Endothelial cell of umbilical vein (primary cell): ENCODE results near the gene SLC22A23. TPM values are rescaled to one million over a fixed set of nuclear protein-coding genes. Genes with fewer than 3 reads are reported as not detected.

Source experiments
- BruUV-seq: library from RNA; stranded (reverse); fragments of 400-500 nt; replicated peaks from 2 replicates; lab custom pipeline; 2021; lab: Mats Ljungman, UMichigan
- CTCF ChIA-PET: fragments of 300-600, 350-600 bp; sonication (Branson Sonifier 250); formaldehyde crosslinking; loops from one replicate; lab custom pipeline; 2021; ENCODE audit warnings: antibody characterized with exemption, inconsistent platforms; lab: Charles Lee
- POLR2A ChIA-PET: fragments of 300-600, 350-600 bp; sonication (Branson Sonifier 250); formaldehyde crosslinking; loops from one replicate; lab custom pipeline; 2021; ENCODE audit warnings: antibody characterized with exemption, inconsistent platforms; lab: Charles Lee
- DNase-seq: peaks from one replicate; pipeline ENCODE4 v3.0.0-alpha.2; 2011; ENCODE audit warnings: low read depth, low spot score
- FAIRE-seq: peaks from 2 replicates; lab custom pipeline; 2011; peaks lifted over from hg19 to GRCh38; lab: Jason Lieb, UNC
- H2AFZ ChIP-seq: 2 replicates; pipeline ENCODE4 v1.6.0; 2012; ENCODE audit warnings: low read depth, low read length, control low read depth, inconsistent platforms
- H3K27ac ChIP-seq: 2 replicates; pipeline ENCODE4 v1.5.1; 2011; ENCODE audit warnings: low read depth, mild to moderate bottlenecking, control low read depth, low read length, moderate library complexity; ENCODE audit not compliant: insufficient read depth
- H3K27me3 ChIP-seq, 2 experiments: 2 replicates each; pipeline versions ENCODE4 v1.6.0 to v1.6.1; 2011; ENCODE audit warnings: low read length in 2 of 2, mixed read lengths in 1 of 2; ENCODE audit not compliant: control insufficient read depth in 2 of 2, insufficient read depth in 2 of 2
- H3K36me3 ChIP-seq, 2 experiments: 2 replicates in 1 of 2; 3 replicates in 1 of 2; pipeline ENCODE4 v1.5.1; 2011; ENCODE audit warnings: low read length in 2 of 2, mild to moderate bottlenecking in 1 of 2, moderate library complexity in 1 of 2; ENCODE audit not compliant: control insufficient read depth in 2 of 2, insufficient read depth in 2 of 2; ENCODE audit errors: extremely low read depth in 1 of 2
- H3K4me1 ChIP-seq: 3 replicates; pipeline ENCODE4 v1.5.1; 2011; ENCODE audit warnings: mild to moderate bottlenecking, low read length; ENCODE audit not compliant: control insufficient read depth, insufficient read depth; ENCODE audit errors: extremely low read depth
- H3K4me2 ChIP-seq: 2 replicates; pipeline ENCODE4 v1.6.1; 2011; ENCODE audit warnings: low read length, control low read depth, mixed read lengths; ENCODE audit not compliant: insufficient read depth
- H3K4me3 ChIP-seq, 3 experiments: fragments of 200-600 bp in 1 of 3; sonication (generic), shearing (Covaris generic) in 1 of 3; replicated peaks in 1 of 3; 2 replicates each; pipeline ENCODE4 v1.5.1; 2011 to 2016; ENCODE audit warnings: control low read depth in 3 of 3, low read length in 3 of 3, mild to moderate bottlenecking in 2 of 3, inconsistent platforms in 1 of 3, low read depth in 1 of 3, moderate library complexity in 1 of 3; ENCODE audit not compliant: insufficient read depth in 1 of 3
- H3K79me2 ChIP-seq: 2 replicates; pipeline ENCODE4 v1.6.0; 2012; ENCODE audit warnings: low read length, inconsistent platforms; ENCODE audit not compliant: control insufficient read depth, insufficient read depth
- H3K9ac ChIP-seq: replicated peaks from 2 replicates; pipeline ENCODE3; 2011; ENCODE audit warnings: low read length, control low read depth; ENCODE audit not compliant: insufficient read depth; ENCODE audit errors: extremely low read depth
- H3K9me1 ChIP-seq: replicated peaks from 3 replicates; pipeline ENCODE4 v1.6.0; 2011; ENCODE audit warnings: mild to moderate bottlenecking, low read length; ENCODE audit not compliant: control insufficient read depth, insufficient read depth; ENCODE audit errors: extremely low read depth
- H3K9me3 ChIP-seq: replicated peaks from 2 replicates; pipeline ENCODE4 v1.5.1; 2012; ENCODE audit warnings: low read length, inconsistent platforms; ENCODE audit not compliant: control insufficient read depth, insufficient read depth
- H4K20me1 ChIP-seq: replicated peaks from 2 replicates; pipeline ENCODE3; 2011; ENCODE audit warnings: mild to moderate bottlenecking, low read length; ENCODE audit not compliant: control insufficient read depth, insufficient read depth; ENCODE audit errors: extremely low read depth
- CTCF ChIP-seq, 2 donors: IDR thresholded peaks; 1 replicate in 1 of 2; 2 replicates in 1 of 2; pipeline ENCODE4 v1.5.1; 2011; ENCODE audit warnings: low read length in 2 of 2, mild to moderate bottlenecking in 2 of 2, moderate library complexity in 2 of 2, control low read depth in 1 of 2, inconsistent platforms in 1 of 2, low read depth in 1 of 2; ENCODE audit not compliant: insufficient read depth in 1 of 2; ENCODE audit errors: extremely low read depth in 1 of 2
- EZH2 ChIP-seq: IDR thresholded peaks from 2 replicates; pipeline ENCODE4 v1.6.1; 2012; ENCODE audit warnings: borderline replicate concordance, low read depth, mild to moderate bottlenecking, moderate library complexity, low read length, inconsistent platforms; ENCODE audit not compliant: severe bottlenecking
- FOS ChIP-seq: IDR thresholded peaks from 2 replicates; pipeline ENCODE4 v1.6.1; 2011; ENCODE audit warnings: mild to moderate bottlenecking, low read length, moderate library complexity, borderline replicate concordance; ENCODE audit not compliant: insufficient read depth
- GATA2 ChIP-seq: IDR thresholded peaks from 2 replicates; pipeline ENCODE4 v1.7.0; 2011; ENCODE audit warnings: low read depth, mild to moderate bottlenecking, moderate library complexity, mixed read lengths, low read length; ENCODE audit not compliant: insufficient read length, insufficient read depth
- JUN ChIP-seq: IDR thresholded peaks from 2 replicates; pipeline ENCODE4 v1.6.1; 2011; ENCODE audit warnings: borderline replicate concordance, low read depth; ENCODE audit not compliant: insufficient read length, insufficient read depth
- MYC ChIP-seq: IDR thresholded peaks from one replicate; pipeline ENCODE4 v1.6.1; 2011; ENCODE audit warnings: mild to moderate bottlenecking, low read depth, low read length
- POLR2A ChIP-seq: IDR thresholded peaks from 2 replicates; pipeline ENCODE4 v1.6.1; 2012; ENCODE audit warnings: low read depth, mild to moderate bottlenecking, control low read depth, low read length
- POLR2AphosphoS5 ChIP-seq: IDR thresholded peaks from 2 replicates; pipeline ENCODE4 v1.6.1; 2012; ENCODE audit warnings: low read depth, mild to moderate bottlenecking, control low read depth, low read length, moderate library complexity; ENCODE audit not compliant: insufficient read depth
- dilution Hi-C: fragments of 300-500 bp; cut with MboI; formaldehyde crosslinking; loops from one replicate; pipeline ENCODE4 v1.15.0; 2019; ENCODE audit warnings: low sequenced_read_pairs; ENCODE audit not compliant: extremely low pct_ligation_motif_present
- intact Hi-C: fragments of 100-400 bp; cut with micrococcal nuclease; formaldehyde crosslinking; loops from one replicate; pipeline ENCODE4 v1.10.0; 2022
- polyA plus RNA-seq, 4 experiments: library from polyadenylated mRNA; depleted of rRNA in 3 of 4; stranded (reverse) in 3 of 4; unstranded in 1 of 4; fragments of >200 nt; gene quantifications; 2 replicates each; pipeline versions ENCODE4 v1.2.1 to v1.2.3, GENCODE V29; 2011 to 2012; ENCODE audit warnings: missing spikeins in 1 of 4
- total RNA-seq: library from RNA; stranded (reverse); gene quantifications from 2 replicates; pipeline ENCODE4 v1.2.3, GENCODE V29; 2021
- TF ChIP-seq, protein P1 (sequence below): IDR thresholded peaks from 2 replicates; pipeline ENCODE4 v1.6.1; 2011; ENCODE audit not compliant: insufficient read depth, insufficient read length

The SLC22A23 gene
- total and polyA plus RNA-seq, 2 donors (not counting 3 experiments of a cell fraction or from before 2014, with no cell fraction given): 4.2 to 14.3 TPM

GRCh38 chr6:3260772-3261517, 195.9 kb downstream of the SLC22A23 start:
- Histone ChIP-seq H3K27ac (no peak overlapping the region), H3K79me2 (peaks cover 66% of the 10 kb centered on the region), H3K27me3 (peaks cover 1 to 4% of the 10 kb centered on the region in 2 experiments), H3K36me3 (peaks cover 3 to 10% of the 10 kb centered on the region in 2 experiments), H4K20me1 (no peaks in the 10 kb centered on the region), H3K9ac (no peak overlapping the region), H3K4me3 (peak overlapping the region in 1 of 3 experiments; percentile 2), H3K4me1 (peaks cover 7% of the 10 kb centered on the region), H3K9me3 (no peaks in the 10 kb centered on the region), H3K4me2 (peak overlapping the region; percentile 24), H3K9me1 (no peaks in the 10 kb centered on the region), H2AFZ (no peak overlapping the region)
- DNase-seq (no peak), FAIRE-seq (no peak)
- dilution Hi-C loops: no loop called here
- CTCF ChIA-PET: interaction anchor here (1.0 to 4.4 kb wide), 3 partner anchors 9 to 135 kb away, joined by 3 to 25 read pairs (median 3); no protein-coding TSS in a partner anchor
- POLR2A ChIA-PET: no interaction called here
- intact Hi-C loops: no loop called here
- no TSS peak for BruUV-seq
- TF ChIP-seq POLR2A: no peak
- no peak for TF ChIP-seq FOS
- TF ChIP-seq GATA2: no peak
- TF ChIP-seq, protein P1, sequence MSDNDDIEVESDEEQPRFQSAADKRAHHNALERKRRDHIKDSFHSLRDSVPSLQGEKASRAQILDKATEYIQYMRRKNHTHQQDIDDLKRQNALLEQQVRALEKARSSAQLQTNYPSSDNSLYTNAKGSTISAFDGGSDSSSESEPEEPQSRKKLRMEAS: no peak
- no peak for TF ChIP-seq CTCF (IDR thresholded peaks at IDR 0.05; ENCODE audit: extremely low read depth in 1 of 2, insufficient read depth in 1 of 2, low read depth in 1 of 2, low read length in 2 of 2)
- no peak for TF ChIP-seq JUN
- TF ChIP-seq POLR2AphosphoS5: no peak
- TF ChIP-seq EZH2: no peak
- TF ChIP-seq MYC: no peak
